Measurements from ENCODE around the gene B4GAT1.

Gene B4GAT1

DNA sequence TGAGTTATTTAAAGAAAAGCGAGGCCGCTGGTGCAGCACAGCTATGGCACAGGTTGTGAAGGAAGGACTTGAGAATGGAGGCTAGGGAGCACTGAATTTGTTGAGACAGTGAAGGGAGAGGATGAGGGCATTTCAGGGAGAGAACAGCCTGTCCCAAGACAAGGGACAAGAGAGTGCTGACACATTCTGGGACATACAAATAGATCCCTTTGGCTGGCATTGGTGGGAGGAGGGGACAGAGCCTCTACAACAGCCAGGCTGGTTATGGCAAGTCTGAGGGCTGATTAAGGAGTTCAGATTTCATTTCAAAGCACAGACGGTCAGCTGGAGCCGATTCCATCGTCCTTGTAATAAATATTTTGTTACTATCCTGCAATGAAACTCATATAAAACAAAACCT lies 25.8 kb upstream of the B4GAT1 start:
- TF ChIP-seq, protein P1, sequence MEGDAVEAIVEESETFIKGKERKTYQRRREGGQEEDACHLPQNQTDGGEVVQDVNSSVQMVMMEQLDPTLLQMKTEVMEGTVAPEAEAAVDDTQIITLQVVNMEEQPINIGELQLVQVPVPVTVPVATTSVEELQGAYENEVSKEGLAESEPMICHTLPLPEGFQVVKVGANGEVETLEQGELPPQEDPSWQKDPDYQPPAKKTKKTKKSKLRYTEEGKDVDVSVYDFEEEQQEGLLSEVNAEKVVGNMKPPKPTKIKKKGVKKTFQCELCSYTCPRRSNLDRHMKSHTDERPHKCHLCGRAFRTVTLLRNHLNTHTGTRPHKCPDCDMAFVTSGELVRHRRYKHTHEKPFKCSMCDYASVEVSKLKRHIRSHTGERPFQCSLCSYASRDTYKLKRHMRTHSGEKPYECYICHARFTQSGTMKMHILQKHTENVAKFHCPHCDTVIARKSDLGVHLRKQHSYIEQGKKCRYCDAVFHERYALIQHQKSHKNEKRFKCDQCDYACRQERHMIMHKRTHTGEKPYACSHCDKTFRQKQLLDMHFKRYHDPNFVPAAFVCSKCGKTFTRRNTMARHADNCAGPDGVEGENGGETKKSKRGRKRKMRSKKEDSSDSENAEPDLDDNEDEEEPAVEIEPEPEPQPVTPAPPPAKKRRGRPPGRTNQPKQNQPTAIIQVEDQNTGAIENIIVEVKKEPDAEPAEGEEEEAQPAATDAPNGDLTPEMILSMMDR (IDR thresholded peaks at IDR 0.05; ENCODE audit: low read depth, low read length): no peak
- in situ Hi-C loops (cut with HindIII; ENCODE audit: low sequenced_read_pairs): no loop called here
- H3K4me3 ChIP-seq (ENCODE audit: low read depth, low read length): no peak overlapping the region

GRCh38 chr11:66371627-66372415 lies 24.4 kb upstream of the B4GAT1 start, which contains the start of gene SLC29A2:
TSS of gene SLC29A2 (minus strand) at chr11:66371760. CDS start at chr11:66371591, 169 bp downstream.
- peak within 1 kb of the TSS; percentile 53 for H3K4me3 ChIP-seq (ENCODE audit: low read depth, low read length)

More for the DNA sequence above, 25.8 kb upstream of the B4GAT1 start:
- no peak for DNase-seq (ENCODE audit: low read depth, low spot score)

DNA sequence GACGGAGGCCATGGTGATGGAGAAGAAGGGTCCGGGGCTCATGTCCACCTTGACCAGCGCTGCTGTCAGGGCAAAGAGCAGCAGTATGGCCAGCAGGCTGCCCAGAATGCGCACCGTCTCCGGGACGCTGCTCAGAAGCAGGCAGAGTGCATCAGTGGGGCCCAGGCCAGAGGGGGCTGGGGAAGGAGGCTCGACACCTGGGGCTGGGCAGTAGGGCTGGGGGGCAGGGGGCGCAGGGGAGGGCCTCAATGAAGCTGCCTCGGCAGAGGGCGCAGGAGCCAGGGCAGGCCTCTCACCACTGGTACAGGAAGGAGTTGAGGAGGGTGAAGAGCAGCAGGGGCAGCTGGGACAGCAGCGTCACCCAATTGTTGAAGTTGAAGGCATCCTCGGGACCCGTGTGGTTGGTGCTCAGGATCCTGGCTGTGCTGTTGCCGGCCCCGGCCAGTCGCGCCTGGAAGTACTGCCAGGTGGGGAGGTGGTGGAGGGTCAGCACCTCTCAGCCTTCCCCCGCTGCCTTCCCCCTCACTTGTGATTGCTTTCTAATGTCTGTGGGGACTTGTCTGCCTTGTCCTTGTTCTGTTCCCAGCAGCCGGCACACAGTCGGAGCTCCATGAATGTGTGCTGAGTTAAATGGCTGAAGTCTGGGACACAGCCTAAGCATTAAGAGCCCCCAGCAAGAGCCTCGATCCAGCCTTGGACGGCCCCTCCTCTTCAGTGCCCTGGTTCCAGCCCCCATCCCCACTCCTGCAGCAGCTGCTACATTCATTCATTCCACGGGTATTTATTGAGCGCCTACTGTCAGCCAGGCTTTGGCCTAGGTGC lies 21.9 kb upstream of the B4GAT1 start:
- TF ChIP-seq, protein P1 (IDR thresholded peaks at IDR 0.05; ENCODE audit: low read depth, low read length): no peak
- in situ Hi-C loops (cut with HindIII; ENCODE audit: low sequenced_read_pairs): no loop called here
- H3K4me3 ChIP-seq (ENCODE audit: low read depth, low read length): no peak overlapping the region
- DNase-seq (ENCODE audit: low read depth, low spot score): no peak

More at GRCh38 chr11:66371627-66372415, 24.4 kb upstream of the B4GAT1 start, which contains the start of gene SLC29A2:
- DNase-seq (ENCODE audit: low read depth, low spot score): no peak
- in situ Hi-C loops (cut with HindIII; ENCODE audit: low sequenced_read_pairs): no loop called here
- TF ChIP-seq, protein P1 (IDR thresholded peaks at IDR 0.05; ENCODE audit: low read depth, low read length): no peak

- H3K4me3 ChIP-seq (ENCODE audit: low read depth, low read length): no peak overlapping the region
- DNase-seq (ENCODE audit: low read depth, low spot score): no peak
- TF ChIP-seq, protein P1 (IDR thresholded peaks at IDR 0.05; ENCODE audit: low read depth, low read length): no peak
- in situ Hi-C loops (cut with HindIII; ENCODE audit: low sequenced_read_pairs): no loop called here
Observed at GRCh38 chr11:66368484-66368883, 21.1 kb upstream of the B4GAT1 start.

DNA sequence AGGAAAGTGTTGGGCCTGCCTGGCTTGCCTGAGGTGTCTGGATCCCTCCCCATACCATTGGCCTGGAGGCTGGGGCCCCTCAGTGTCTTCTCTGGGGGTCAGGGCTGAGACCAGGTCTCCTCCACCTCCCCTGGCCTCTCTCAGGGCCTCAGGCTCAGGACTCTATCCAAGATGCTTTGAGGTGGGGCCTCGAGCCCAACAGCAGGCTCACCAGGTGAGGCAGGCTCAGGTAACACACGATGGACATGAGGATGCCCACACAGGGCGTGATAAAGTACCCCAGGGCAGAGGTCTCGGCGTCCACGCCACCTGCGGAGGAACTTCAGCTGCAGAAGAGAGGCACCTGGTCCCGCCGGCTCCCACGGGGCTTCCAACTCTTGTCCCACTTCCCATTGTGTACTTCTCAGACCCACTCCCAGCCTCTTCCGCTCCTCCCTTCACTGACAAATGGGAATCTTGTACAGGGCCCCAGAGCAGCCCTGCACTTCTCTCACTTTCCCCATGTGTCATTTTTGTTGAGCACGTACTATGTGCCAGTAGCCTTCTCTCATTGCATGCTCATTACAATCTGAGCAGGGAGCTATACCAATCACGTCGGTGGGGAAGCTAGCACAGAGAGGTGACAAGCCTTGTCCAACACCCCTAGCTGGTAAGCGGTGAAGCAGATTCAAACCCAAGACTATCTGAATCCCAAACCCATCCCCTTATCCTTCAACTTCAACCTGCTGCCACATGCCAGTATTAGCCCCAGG lies 20.3 kb upstream of the B4GAT1 start:
- DNase-seq (ENCODE audit: low read depth, low spot score): no peak
- TF ChIP-seq, protein P1 (IDR thresholded peaks at IDR 0.05; ENCODE audit: low read depth, low read length): no peak
- no peak overlapping the region for H3K4me3 ChIP-seq (ENCODE audit: low read depth, low read length)
- in situ Hi-C loops (cut with HindIII; ENCODE audit: low sequenced_read_pairs): no loop called here

Measured in astrocyte of the spinal cord (primary cell).